CD4-positive, alpha-beta T cell treated with Interleukin-10 for 1 hour (primary cell): ENCODE data around the gene PACSIN2.

ENCODE experiments used
- DNase-seq: peaks from one replicate; pipeline ENCODE4 v3.0.0-alpha.2; 2020

PACSIN2 gene

GRCh38 chr22:42901790-42902508 lies 113.0 kb downstream of the PACSIN2 start:
- no peak for DNase-seq

- no peak for DNase-seq
Measured at GRCh38 chr22:42897960-42898359, 117.0 kb downstream of the PACSIN2 start.

GRCh38 chr22:42895541-42895981 lies 119.4 kb downstream of the PACSIN2 start:
- DNase-seq = no peak

- DNase-seq = peak; percentile 46
Measured at GRCh38 chr22:42895087-42895486, 119.9 kb downstream of the PACSIN2 start.

- DNase-seq = peak; percentile 30
Measured at GRCh38 chr22:42893371-42894150, 121.4 kb downstream of the PACSIN2 start.

- peak; percentile 5 for DNase-seq
Measured at GRCh38 chr22:42892571-42893316, 122.2 kb downstream of the PACSIN2 start.

- DNase-seq = no peak
Measured at GRCh38 chr22:42892156-42892555, 122.8 kb downstream of the PACSIN2 start.

- no peak for DNase-seq
Measured at GRCh38 chr22:42891696-42892095, 123.3 kb downstream of the PACSIN2 start.

GRCh38 chr22:42891008-42891407 lies 123.9 kb downstream of the PACSIN2 start:
- DNase-seq = no peak

- DNase-seq = peak; percentile 33
Measured at GRCh38 chr22:42889304-42889703, 125.6 kb downstream of the PACSIN2 start.

- no peak for DNase-seq
Measured at GRCh38 chr22:42887523-42888507, 127.1 kb downstream of the PACSIN2 start.

- no peak for DNase-seq
Measured at GRCh38 chr22:42887120-42887519, 127.8 kb downstream of the PACSIN2 start.

- no peak for DNase-seq
Measured at GRCh38 chr22:42885446-42885845, 129.5 kb downstream of the PACSIN2 start.

GRCh38 chr22:42884616-42885375 lies 130.2 kb downstream of the PACSIN2 start:
- DNase-seq = no peak

GRCh38 chr22:42883970-42884369 lies 131.0 kb downstream of the PACSIN2 start:
- no peak for DNase-seq

GRCh38 chr22:42883121-42883520 lies 131.8 kb downstream of the PACSIN2 start:
- no peak for DNase-seq

- DNase-seq = no peak
Measured at GRCh38 chr22:42881982-42882656, 132.8 kb downstream of the PACSIN2 start.

GRCh38 chr22:42881298-42881697 lies 133.7 kb downstream of the PACSIN2 start:
- no peak for DNase-seq

- no peak for DNase-seq
Measured at GRCh38 chr22:42880815-42881214, 134.1 kb downstream of the PACSIN2 start.

- DNase-seq = no peak
Measured at GRCh38 chr22:42879371-42880021, 135.5 kb downstream of the PACSIN2 start.
